ENCODE measurements around the gene LZTFL1.
A peak's percentile ranks its signal among the peaks of the same experiment; 100 is the strongest.

LZTFL1 gene

DNA sequence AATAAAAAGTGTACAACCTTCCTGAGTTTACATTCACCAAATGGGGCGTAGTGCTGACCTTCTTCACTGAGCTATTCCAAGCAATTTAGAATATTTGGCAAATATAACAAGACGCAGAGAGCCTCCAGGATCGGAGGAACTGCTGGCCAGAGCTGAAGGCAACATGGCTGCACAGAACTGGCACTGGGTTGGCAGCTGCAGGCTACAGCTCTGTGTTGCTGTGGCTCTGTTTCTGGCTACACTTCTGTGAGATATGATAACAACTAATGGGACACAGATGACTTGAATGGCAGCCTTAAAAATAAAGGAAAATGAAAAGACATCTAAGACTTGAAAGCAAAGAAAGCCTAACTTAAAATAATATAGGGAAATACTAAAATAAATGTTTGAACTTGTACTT is 34.8 kb downstream of the LZTFL1 start:
- no peak overlapping the region for H3K4me3 ChIP-seq (ENCODE audit: low read length)
- no peak for TF ChIP-seq ZNF274 (IDR thresholded peaks at IDR 0.05; ENCODE audit: low read depth, low read length)

DNA sequence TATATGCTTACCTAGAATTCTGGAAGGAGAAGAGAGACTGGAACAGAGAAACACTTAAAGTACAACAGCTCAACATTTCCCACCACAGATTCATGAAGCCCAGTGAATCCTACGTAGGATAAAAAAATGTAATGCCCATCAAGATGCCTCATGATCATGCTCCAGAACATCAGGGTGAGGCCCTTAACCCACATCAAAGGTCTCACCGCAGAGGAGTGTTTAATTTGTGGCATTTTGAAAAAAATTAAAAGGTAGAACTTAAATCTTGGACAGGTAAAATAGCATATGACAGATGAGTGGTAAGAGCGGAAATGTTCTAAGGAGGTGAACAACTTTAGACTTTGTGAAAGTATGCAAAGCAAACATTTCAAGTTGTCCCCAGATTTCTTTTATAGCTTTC is 35.8 kb downstream of the LZTFL1 start:
- no peak overlapping the region for H3K4me3 ChIP-seq (ENCODE audit: low read length)
- TF ChIP-seq ZNF274 (IDR thresholded peaks at IDR 0.05; ENCODE audit: low read depth, low read length), result no peak

DNA sequence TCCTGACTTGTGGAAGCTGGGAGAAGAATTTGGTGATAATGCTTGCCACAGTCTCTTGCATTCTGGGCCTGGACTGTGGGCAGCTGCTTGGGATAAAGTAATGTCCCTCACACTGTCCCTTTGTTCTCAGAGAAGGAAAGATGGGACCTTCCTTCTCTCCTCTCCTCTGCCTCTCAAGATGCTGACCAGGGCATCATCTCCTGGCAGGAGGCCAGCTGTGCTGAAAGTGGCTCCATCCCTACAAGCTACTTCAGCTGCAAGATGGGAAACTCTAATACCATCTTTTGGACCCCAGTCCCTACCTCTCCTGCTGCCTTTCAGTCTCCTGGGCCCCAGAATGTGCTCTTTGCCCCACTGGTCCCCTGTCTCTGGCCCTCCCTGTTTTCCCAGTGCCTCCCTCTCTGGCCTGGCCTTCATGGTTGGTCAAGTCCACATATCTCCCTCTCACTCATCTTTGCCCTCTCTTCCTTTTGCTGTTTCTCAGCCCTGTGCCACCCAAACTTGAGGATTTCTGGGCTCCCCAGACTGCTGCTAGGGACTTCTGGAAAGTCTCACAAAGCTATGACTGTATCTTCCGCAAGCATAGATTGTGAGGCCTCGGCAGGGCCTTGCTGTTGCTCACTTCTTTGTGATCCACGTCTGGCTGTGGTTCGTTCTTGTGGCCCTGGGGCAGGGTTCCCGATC is 38.5 kb downstream of the LZTFL1 start:
- no peak overlapping the region for H3K4me3 ChIP-seq (ENCODE audit: low read length)
- no peak for TF ChIP-seq ZNF274 (IDR thresholded peaks at IDR 0.05; ENCODE audit: low read depth, low read length)

DNA sequence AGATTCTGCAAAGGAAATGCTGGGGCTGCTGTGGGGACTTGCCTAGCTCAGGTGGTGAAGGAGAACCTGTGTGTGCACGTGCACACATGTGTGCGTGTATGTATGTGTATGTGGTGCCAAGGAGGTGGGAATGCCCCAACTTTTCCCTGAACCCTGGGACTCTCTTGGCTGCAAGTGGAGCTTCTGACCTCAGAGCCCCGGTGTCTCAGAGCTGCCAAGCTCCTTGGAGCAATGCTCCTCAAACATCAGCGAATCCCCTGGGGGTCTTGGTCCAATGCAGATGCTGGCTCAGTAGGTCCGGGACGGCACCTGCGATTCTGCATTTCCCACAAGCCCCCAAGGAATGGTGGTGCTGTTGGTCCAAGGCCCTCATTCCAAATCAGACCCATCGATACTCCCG is 39.8 kb downstream of the LZTFL1 start:
- TF ChIP-seq ZNF274 (IDR thresholded peaks at IDR 0.05; ENCODE audit: low read depth, low read length), result no peak
- no peak overlapping the region for H3K4me3 ChIP-seq (ENCODE audit: low read length)

DNA sequence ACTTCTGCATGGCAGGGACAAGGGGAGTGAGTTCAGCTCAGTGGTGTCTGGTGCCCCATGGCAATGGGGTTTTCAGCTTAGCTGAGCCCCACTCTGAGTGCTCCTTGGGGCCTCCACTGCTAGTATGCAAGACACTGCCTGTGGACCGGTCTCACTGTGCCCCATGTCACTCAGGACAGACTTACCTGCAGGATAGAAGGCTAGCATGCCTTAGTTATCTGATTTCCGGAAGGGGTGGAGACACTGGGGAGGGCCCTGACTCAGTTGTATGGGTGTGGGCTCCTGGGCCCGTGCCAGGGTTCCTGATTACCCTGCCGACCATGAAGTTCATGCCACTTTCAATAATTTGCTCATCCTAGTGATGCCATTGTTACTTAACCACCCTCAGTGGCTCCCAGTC is 41.3 kb downstream of the LZTFL1 start:
- TF ChIP-seq ZNF274 (IDR thresholded peaks at IDR 0.05; ENCODE audit: low read depth, low read length), result no peak
- no peak overlapping the region for H3K4me3 ChIP-seq (ENCODE audit: low read length)

GRCh38 chr3:45799586-45799985 is 42.3 kb downstream of the LZTFL1 start:
- H3K4me3 ChIP-seq (ENCODE audit: low read length), result no peak overlapping the region
- no peak for TF ChIP-seq ZNF274 (IDR thresholded peaks at IDR 0.05; ENCODE audit: low read depth, low read length)

DNA sequence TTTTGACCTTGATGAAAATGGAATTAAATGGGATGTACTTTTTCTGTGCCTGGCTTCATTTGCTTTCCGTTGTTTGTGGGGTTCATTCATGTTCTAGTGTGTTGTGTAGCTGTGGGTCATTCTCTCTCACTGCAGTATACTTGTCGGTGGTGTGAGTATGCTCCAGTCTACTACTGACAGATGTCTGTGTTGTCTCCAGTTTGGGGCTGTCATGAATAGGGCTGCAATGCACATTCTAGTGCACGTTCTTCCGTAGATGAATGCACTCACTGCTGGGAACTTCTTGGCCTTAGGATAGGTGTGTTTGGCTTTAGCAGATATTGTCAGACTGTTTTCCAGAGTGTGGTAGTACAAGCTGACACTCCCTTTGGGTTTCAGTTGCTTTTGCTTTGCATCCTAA is 43.9 kb downstream of the LZTFL1 start:
- no peak for TF ChIP-seq ZNF274 (IDR thresholded peaks at IDR 0.05; ENCODE audit: low read depth, low read length)
- H3K4me3 ChIP-seq (ENCODE audit: low read length), result no peak overlapping the region

DNA sequence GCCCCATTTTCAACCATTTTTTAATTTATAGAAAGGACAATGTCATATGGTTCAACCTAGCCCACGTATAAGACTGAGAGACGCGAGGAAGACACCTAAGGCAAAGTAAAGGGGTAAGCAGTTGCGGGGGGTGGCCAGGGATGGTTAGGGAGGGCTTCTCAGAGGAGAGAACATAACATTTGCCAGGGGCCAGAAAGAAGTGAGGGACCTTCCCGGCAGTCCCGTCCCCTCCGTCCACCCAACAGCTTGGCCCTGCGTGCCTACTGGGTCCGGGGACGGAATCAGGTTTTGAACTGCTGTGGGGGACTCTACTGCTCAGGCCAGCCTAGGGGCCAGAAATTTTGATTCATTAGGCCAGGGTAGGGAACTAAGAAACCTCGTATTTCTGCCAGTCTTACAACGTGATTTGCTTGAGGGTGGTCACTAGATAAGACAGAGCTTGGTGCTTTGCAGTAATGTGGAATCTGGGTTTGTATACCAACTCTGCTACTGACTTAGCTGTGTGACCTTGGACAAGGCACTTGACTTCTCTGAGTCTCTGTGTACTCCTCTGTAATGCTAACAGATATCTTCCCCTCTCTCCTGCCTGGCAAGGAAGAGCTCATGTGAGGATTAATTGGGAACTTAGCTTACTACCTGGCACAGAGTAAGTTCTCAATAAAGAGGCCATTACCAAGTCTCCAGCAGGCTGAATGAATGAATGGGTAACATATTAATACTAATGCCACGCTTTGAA is 44.8 kb downstream of the LZTFL1 start:
- H3K4me3 ChIP-seq (ENCODE audit: low read length), result no peak overlapping the region; the same call in 1 of the 2 replicates
- no peak for TF ChIP-seq ZNF274 (IDR thresholded peaks at IDR 0.05; ENCODE audit: low read depth, low read length)

- TF ChIP-seq ZNF274 (IDR thresholded peaks at IDR 0.05; ENCODE audit: low read depth, low read length), result no peak
Measured at GRCh38 chr3:45795882-45796765, 45.8 kb downstream of the LZTFL1 start, which contains the start of gene SLC6A20. TSS of gene SLC6A20 (minus strand) at chr3:45796536. CDS start at chr3:45796419, 117 bp downstream.

DNA sequence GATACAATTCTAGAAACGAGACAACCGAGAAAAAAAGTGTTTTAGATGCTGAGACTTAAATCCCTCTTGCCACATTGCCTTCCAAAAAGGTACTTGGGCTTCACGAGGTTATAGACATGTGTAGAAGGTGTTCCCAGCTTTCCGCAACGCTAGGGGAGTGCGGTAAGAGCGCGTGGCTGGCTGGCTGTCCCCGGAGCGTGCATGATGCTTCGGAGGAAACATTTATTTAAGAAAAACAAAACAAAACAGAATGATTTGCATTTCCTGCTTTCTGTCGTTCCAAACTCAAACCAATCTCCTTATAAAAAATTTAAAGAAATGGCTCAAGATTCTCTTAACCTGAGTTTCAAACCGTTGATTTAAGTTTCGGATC is 46.4 kb downstream of the LZTFL1 start:
- TF ChIP-seq ZNF274 (IDR thresholded peaks at IDR 0.05; ENCODE audit: low read depth, low read length), result no peak
- no peak overlapping the region; the same call in 1 of the 2 replicates for H3K4me3 ChIP-seq (ENCODE audit: low read length)

More at GRCh38 chr3:45795882-45796765, 45.8 kb downstream of the LZTFL1 start, which contains the start of gene SLC6A20:
- H3K4me3 ChIP-seq (ENCODE audit: low read length), result peak within 1 kb of the TSS; percentile 50; the same call in 1 of the 2 replicates

DNA sequence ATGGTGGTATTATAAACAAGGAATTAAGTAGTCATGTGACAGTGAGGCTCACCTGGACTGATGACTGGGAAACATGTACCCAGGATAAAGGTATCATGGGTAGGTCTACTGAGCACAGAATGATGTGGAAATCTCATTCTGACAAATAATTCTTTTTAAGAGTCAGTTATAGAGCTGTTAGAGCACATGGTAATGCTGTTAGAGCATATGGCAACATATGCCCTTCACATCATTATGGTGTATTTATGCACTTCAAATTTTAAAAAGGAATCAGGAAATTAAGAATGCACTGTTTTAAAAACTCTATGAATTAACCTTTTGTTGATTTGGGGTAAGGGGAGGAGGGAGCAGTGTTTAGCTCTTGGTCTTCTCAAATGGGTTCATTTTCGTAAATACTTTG is 47.3 kb downstream of the LZTFL1 start:
- H3K4me3 ChIP-seq (ENCODE audit: low read length), result no peak overlapping the region
- no peak for TF ChIP-seq ZNF274 (IDR thresholded peaks at IDR 0.05; ENCODE audit: low read depth, low read length)

- TF ChIP-seq ZNF274 (IDR thresholded peaks at IDR 0.05; ENCODE audit: low read depth, low read length), result no peak
- H3K4me3 ChIP-seq (ENCODE audit: low read length), result no peak overlapping the region
Measured at GRCh38 chr3:45794177-45794560, 47.8 kb downstream of the LZTFL1 start.

- H3K4me3 ChIP-seq (ENCODE audit: low read length), result no peak overlapping the region
- no peak for TF ChIP-seq ZNF274 (IDR thresholded peaks at IDR 0.05; ENCODE audit: low read depth, low read length)
Measured at GRCh38 chr3:45793482-45794176, 48.3 kb downstream of the LZTFL1 start.
